Measurements from ENCODE around the gene ATXN1. TPM values are rescaled to one million over a fixed set of nuclear protein-coding genes. Genes with fewer than 3 reads are reported as not detected.

ATXN1 gene
- total RNA-seq, 1 experiment from 2014 or later: 5.6 TPM

DNA sequence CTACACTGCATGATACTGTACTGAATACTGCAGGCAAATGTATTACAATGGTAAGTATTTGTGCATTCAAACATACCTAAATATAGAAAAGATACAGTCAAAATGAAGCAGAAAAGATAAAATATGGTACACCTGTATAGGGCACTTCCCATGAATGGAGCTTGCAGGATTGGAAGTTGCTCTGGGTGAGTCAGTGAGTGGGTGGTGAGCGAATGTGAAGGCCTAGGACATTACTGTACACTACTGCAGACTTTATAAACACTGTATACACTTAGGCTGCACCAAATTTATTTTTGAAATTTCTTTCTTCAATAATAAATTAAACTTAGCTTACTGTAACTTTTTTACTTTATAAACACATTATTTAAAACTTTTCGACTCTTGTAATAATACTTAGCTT lies 213.1 kb downstream of the ATXN1 start:
- Histone ChIP-seq H3K79me1 (ENCODE audit: insufficient read depth, low read depth, low read length, poor library complexity, severe bottlenecking) (no peaks in the 10 kb centered on the region), H3K79me2 (ENCODE audit: insufficient read depth, low read length) (no peaks in the 10 kb centered on the region), H4K5ac (ENCODE audit: insufficient read length, low read depth, low read length) (no peak overlapping the region), H2BK15ac (ENCODE audit: low read depth, low read length) (no peak overlapping the region), H3K4ac (ENCODE audit: low read depth, low read length) (no peak overlapping the region), H3K14ac (ENCODE audit: insufficient read depth, low read length) (no peak overlapping the region), H3K4me1 (ENCODE audit: insufficient read depth, low read length) (0 out of 2 replicates have a peak, but pooled peaks cover 2% of the 10 kb centered on the region), H3K27ac (ENCODE audit: insufficient read length, low read depth, low read length) (no peak overlapping the region), H4K91ac (ENCODE audit: insufficient read length, low read depth, low read length) (no peak overlapping the region), H3K27me3 (ENCODE audit: insufficient read depth, low read length) (no peaks in the 10 kb centered on the region), H4K20me1 (ENCODE audit: control insufficient read depth, insufficient read depth, insufficient read length) (no peaks in the 10 kb centered on the region), H3K9ac (ENCODE audit: extremely low read depth, insufficient read length, low read length) (no peak overlapping the region), H2BK12ac (ENCODE audit: insufficient read length, low read depth, low read length) (no peak overlapping the region), H3K4me2 (ENCODE audit: insufficient read depth, insufficient read length, low read length) (no peak overlapping the region), H3T11ph (ENCODE audit: low read length) (no peak overlapping the region), H3K9me3 (ENCODE audit: control insufficient read depth, low read depth, low read length) (no peaks in the 10 kb centered on the region), H2BK5ac (ENCODE audit: insufficient read length, low read length) (no peak overlapping the region), H3K23me2 (ENCODE audit: insufficient read length, low read depth, low read length, poor library complexity, severe bottlenecking) (no peaks in the 10 kb centered on the region), H3K18ac (ENCODE audit: insufficient read length, low read depth, low read length) (no peak overlapping the region), H2AFZ (ENCODE audit: low read length) (no peak overlapping the region), H2AK5ac (ENCODE audit: insufficient read length, low read length) (no peak overlapping the region), H3K23ac (ENCODE audit: insufficient read length, low read depth, low read length) (no peak overlapping the region), H2BK20ac (ENCODE audit: low read depth, low read length, poor library complexity, severe bottlenecking) (no peak overlapping the region), H4K8ac (replicated peaks; ENCODE audit: insufficient read length, low read depth, low read length) (no peak overlapping the region), H2BK120ac (ENCODE audit: low read depth, low read length, poor library complexity, severe bottlenecking) (no peak overlapping the region), H3K56ac (ENCODE audit: insufficient read length, low read depth, low read length) (no peak overlapping the region)
- WGBS (ENCODE audit: extremely low coverage, insufficient read length, low lambda C conversion rate): 100% methylated on average over 1 of the region's 2 CpGs
- H3K9me3 Mint-ChIP-seq: no peaks in the 10 kb centered on the region
- H3K4me1 Mint-ChIP-seq: peaks cover 3 to 7% of the 10 kb centered on the region in 2 experiments; a peak in 3 of 4 replicates
- no peaks in the 10 kb centered on the region; a peak in 1 of 7 replicates for H3K36me3 Mint-ChIP-seq (ENCODE audit: insufficient read depth in 1 of 3, low read depth in 3 of 3)
- no peak overlapping the region for H3K27ac Mint-ChIP-seq
- DNase-seq: no peak
- no peak overlapping the region for H3K4me3 Mint-ChIP-seq
- TF ChIP-seq CTCF (conservative IDR thresholded peaks at IDR 0.05): no peak
- H3K27me3 Mint-ChIP-seq (ENCODE audit: low read depth): no peaks in the 10 kb centered on the region; the same call in 1 of the 2 replicates
